HG02938 (cell line): ENCODE measurements around the gene FBN1.
A peak's percentile ranks its signal among the peaks of the same experiment; 100 is the strongest.

Experiments used
- ATAC-seq: cut with Tn5 transposase; IDR thresholded peaks from one replicate; pipeline ENCODE4 v1.9.1; 2021; ENCODE audit warnings: mild to moderate bottlenecking, moderate library complexity; ENCODE audit not compliant: unreplicated experiment

FBN1 gene

GRCh38 chr15:48522911-48523310 is 122.6 kb downstream of the FBN1 start:
- no peak for ATAC-seq

DNA sequence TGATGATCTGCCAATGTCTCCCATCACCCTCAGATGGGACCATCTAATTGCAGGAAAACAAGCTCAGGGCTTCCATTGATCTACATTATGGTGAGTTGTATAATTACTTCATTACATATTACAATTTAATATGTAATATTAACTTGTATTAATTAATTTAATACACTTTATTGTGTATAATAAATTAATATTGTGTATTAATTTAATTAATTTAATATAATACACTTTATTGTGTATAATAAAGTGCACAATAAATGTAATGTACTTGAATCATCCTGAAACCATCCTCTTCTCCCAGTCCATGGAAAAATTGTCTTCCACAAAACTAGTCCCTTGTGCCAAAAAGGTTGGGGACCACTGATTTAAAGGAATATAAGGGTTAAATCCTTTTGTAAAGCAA is 123.4 kb downstream of the FBN1 start:
- no peak for ATAC-seq

DNA sequence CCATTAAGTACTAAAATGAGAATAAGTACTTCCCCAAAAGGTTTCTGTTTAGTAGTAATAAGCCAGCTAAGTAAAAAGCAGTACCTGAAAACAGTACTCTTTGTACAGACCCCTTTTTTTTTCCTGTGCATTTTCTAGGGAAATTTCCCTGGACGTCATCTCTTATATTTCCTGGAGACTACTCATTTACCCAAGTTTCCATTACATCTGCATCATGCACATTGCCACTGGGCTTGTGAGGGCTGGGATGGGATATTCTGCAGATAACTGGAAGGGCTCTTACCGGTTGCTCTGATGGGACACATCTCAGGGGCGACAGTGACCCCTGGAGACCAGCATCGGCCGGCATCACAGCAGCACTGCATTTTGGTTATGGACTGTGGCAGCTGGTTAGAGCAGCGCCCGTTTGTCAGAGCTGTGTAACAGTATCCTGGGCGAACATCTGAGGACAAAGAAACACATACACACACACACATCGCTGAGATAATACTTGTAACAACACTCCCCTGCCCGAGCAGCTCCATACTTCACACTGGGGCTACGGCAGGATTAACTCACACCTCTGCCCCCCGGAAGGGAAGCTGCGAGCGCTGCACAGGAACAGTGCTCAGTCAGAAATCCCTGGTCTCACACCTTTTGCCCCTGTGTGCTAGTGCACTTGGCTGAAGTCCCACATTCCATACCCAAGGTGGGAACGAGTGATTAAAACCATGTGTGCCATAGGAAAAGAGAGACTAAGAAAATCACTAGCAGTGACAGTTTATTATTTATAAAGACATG is 124.9 kb downstream of the FBN1 start:
- ATAC-seq, result no peak

DNA sequence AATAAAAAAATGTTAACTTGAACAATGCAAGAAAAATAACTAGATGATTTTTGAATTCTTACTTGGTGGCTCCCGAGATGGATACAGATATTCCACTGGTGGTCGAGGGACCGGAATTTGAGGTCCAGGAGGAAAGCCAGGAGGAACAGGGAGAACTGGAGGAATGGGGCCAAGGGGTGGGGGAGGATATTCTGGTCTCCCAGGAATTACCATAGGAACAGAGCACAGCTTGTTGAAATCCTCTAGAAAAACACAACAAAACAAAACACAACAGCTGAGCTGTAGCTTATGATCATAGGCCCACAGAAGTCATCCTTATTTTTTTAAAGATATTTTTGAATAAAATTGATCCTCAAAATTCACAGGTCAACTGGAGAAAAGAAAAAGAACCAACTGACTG is 129.4 kb downstream of the FBN1 start:
- ATAC-seq, result no peak

DNA sequence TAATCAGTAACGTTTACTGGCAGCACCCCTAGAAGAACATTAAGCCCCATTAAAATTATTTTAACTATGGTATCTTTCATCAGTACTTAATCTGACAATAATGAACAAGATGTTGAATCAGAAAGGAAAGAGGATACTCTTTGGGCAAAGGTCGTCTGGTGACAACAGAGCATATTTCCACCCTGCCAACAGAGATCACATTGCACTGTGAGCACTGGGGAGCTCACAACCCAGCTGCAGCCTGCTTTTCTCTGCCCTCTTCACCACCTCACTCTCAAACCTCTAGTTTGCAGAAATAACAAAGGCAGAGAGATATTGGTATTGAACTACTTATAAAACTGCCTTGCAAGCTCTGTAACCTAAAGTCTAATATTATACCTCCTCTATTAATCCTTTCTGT is 130.0 kb downstream of the FBN1 start:
- ATAC-seq, result no peak

DNA sequence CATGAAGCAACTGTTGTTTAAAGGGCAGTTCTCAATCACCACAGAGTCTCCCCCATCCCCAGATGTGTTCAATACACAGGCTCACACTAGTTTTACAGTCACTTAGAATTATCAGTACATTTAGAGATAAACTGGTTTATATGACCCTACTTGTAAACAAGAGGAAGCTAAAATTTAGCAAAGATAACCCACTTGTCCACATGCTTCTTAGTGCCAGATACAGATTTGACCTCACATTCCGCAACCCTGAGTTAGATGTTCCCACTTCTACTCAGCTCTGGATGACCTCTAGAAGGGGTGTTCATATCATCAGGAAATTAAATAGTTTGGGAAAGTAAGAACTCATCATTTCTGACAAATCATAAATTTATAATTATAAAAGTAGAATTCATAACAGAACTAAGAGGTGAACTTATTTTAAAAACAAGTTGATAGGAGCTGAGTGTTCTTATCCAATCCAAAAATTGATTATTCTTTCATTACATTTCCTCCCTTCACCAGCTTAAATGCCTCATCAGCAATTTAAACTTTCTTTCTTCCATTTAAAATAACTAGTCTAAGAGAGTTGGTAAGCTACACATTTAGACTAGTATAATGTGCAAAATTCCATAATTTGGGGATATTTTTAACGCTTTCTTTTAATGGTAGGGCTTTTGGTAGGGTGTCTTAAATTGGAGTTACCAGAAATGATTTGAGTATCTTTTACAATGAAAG is 131.2 kb downstream of the FBN1 start:
- ATAC-seq, result no peak

GRCh38 chr15:48510976-48511375 is 134.5 kb downstream of the FBN1 start:
- ATAC-seq, result no peak

- peak; percentile 97 for ATAC-seq
Measured at GRCh38 chr15:48507416-48508065, 138.0 kb downstream of the FBN1 start.

DNA sequence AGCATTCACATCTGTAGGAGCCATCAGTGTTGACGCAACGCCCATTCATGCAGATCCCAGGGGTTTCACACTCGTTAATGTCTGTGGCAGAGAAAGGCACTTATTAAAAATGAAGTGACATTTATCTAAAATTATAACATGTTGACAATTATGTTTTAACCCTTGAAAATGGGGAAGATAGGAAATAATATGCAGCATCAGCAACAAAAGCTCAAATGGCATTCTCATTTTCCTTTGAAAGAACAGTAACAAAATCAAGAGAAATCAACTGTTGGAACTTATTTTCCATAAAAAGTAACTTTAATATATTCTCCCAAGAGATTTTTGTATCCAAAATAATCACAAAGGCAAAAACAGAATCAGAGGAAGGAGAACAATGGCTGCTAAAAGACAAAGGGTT is 140.4 kb downstream of the FBN1 start:
- no peak for ATAC-seq

DNA sequence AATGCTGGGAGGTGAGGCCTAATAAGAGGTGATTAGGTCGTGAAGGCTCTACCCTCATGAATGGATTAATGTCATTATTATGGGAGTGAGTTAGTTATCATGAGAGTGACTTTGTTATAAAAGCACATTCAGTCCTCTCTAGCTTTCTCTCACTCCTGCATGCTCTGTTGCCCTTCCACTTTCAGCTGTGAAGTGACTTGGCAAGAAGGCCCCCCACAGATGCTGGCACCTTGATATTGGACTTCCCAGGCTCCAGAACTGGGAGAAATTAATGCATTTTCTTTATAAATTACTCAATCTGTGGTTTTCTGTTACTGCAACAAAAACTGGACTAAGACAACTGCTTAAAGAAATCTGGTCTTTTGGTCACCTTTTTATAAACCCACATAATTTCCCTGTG is 144.3 kb downstream of the FBN1 start:
- ATAC-seq, result no peak

GRCh38 chr15:48500595-48500994 is 144.9 kb downstream of the FBN1 start:
- ATAC-seq, result no peak

DNA sequence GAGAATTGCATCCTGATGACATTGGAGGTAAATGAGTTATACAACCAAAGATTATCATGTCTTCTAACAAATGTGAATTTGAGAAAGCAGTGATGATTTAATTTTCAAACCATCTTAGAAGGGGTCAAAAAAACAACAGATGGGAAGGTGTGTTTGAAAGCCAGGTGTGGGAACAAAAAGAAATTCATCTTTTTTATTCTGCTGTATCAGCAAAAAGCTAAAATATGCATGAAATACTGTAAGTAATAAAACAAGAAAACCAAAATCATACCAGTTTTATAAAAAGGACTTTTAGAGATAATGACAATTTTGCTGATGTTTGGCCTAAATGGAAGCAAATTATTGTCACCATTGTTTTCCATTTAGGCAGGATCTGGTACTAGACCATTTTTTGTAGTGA is 145.5 kb downstream of the FBN1 start:
- no peak for ATAC-seq

DNA sequence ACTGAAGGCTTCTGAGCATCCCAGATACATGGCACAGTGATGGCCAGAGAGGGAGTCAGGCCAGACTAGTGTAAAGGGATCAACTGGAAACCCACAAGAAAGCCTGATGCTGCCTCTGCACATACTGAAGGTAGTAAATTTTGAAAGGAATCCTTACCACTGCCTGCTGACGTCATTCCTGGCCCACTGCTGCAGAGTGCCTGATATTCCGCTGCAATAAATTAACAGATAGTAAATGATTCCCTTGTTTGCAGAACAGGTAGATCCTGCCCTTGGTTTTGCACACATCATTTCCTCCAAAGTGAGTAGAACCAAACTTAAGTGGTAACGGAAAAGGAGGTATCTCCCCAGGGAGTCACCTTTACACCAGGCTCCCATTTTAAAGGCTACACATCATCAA is 146.7 kb downstream of the FBN1 start:
- no peak for ATAC-seq

GRCh38 chr15:48494631-48495030 is 150.9 kb downstream of the FBN1 start:
- no peak for ATAC-seq

GRCh38 chr15:48493763-48494225 is 151.7 kb downstream of the FBN1 start:
- ATAC-seq, result no peak

DNA sequence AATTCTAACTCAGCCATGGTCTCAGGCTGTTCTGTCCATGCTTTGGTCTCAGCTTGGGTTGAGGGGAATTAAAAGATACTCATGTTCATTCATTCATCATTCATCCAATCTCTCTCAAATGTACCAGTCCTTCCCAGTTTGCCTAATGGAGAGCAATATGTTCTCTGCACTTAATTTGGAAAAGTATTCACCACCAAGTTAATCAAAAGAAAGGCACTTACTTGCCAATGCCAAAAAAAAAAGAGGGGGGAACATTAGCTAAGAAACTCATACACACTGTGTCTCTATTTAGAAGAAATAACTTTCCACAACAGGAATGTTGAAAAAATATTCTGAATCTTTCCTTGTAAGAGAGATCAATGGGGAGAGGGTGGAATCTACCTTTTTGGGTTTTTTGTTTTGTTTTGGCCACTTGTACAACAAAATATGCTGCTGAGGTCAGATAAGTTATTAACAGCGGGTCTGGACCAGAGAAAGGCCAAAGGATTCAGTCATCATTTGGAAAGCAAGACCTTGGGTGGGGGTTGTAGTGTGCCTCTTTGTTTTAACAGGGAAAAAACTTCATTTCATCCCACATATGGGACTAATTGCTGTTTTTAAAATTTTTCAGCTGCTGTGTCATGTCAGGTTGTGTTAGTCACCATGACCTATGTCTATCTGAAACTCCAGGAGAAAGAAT is 152.3 kb downstream of the FBN1 start:
- no peak for ATAC-seq

GRCh38 chr15:48486228-48486627 is 159.3 kb downstream of the FBN1 start:
- no peak for ATAC-seq

GRCh38 chr15:48481802-48482201 is 163.7 kb downstream of the FBN1 start:
- no peak for ATAC-seq

- ATAC-seq, result no peak
Measured at GRCh38 chr15:48479751-48480150, 165.8 kb downstream of the FBN1 start.

GRCh38 chr15:48478581-48478980 is 166.9 kb downstream of the FBN1 start:
- ATAC-seq, result no peak

GRCh38 chr15:48477795-48478360 is 167.6 kb downstream of the FBN1 start:
- ATAC-seq, result no peak
